GM13976 (cell line): ENCODE measurements around the gene SIGLECL1.

Experiments
- DNase-seq: peaks from one replicate; pipeline ENCODE4 v3.0.0; 2012; ENCODE audit warnings: low spot score
- in situ Hi-C: fragments of 300-500 bp; cut with MboI; formaldehyde crosslinking; loops from one replicate; pipeline ENCODE4 v1.12.0; 2022; ENCODE audit warnings: low sequenced_read_pairs, mixed read lengths, inconsistent platforms; ENCODE audit not compliant: unreplicated experiment
- TF ChIP-seq, protein P1 (sequence below): IDR thresholded peaks from 2 replicates; pipeline ENCODE4 v1.5.1; 2012; ENCODE audit warnings: borderline replicate concordance, mild to moderate bottlenecking; ENCODE audit not compliant: insufficient read depth; ENCODE audit errors: extremely low read depth, missing control alignments, control extremely low read depth

The SIGLECL1 gene

DNA sequence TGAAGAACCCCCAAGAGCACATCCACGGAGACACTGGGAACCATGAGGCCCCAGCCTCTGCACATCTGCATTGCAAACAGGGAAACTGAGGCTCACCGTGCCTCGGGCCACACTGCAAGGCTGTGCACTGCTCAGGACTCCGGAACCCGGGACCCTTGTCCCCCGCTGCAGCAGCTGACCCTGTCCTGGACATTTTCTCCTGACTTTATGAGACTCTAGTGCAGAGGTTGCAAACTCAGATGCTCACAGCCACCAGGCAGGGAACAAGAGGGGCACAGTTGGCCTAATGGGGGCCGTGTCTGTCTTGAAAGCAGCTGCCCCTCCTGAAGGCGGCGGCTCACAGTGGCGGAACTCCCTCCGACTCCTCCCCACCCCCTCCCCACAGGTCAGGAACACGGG is 44.1 kb downstream of the SIGLECL1 start:
- in situ Hi-C loops = no loop called here
- no peak for DNase-seq
- TF ChIP-seq, protein P1, sequence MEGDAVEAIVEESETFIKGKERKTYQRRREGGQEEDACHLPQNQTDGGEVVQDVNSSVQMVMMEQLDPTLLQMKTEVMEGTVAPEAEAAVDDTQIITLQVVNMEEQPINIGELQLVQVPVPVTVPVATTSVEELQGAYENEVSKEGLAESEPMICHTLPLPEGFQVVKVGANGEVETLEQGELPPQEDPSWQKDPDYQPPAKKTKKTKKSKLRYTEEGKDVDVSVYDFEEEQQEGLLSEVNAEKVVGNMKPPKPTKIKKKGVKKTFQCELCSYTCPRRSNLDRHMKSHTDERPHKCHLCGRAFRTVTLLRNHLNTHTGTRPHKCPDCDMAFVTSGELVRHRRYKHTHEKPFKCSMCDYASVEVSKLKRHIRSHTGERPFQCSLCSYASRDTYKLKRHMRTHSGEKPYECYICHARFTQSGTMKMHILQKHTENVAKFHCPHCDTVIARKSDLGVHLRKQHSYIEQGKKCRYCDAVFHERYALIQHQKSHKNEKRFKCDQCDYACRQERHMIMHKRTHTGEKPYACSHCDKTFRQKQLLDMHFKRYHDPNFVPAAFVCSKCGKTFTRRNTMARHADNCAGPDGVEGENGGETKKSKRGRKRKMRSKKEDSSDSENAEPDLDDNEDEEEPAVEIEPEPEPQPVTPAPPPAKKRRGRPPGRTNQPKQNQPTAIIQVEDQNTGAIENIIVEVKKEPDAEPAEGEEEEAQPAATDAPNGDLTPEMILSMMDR = no peak

- in situ Hi-C loops = no loop called here
- no peak for DNase-seq
- TF ChIP-seq, protein P1 = no peak
These were observed 44.7 kb downstream of the SIGLECL1 start for GRCh38 chr19:51295382-51296126.

DNA sequence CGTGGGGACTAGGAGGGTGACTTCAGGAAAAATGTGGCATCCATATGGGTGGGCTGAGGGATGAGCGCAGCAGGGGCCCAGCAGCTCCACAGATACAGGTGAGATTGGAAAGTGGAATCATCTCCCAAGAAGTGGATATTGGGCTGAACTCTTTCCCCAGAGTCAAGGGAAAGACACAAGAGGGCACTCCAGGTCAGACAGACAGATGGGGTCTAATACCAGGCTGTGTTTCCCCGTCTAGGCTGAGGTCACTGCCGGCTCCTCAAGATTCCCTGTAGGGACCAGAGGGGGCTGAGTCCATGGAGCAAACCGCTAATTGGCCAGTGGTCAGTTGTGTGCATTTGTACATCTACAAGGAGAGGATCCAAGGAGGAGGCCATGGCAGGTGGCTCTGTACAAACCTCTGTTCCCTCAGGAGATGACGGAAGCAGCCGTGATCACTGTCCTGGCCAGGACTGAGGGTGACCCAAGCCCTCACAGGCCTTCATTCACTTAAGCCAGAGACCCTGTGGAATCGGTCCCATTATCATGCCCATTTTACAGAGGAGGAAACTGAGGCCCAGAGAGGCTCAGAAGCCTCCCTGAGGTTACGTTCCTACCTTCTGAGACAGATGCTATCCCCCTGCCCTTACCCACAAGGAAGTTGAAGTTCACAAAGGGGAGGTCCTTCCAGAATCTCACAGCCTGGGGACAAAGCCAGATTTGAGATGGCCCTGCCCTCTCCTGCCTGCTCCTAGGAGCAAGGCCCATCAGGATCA is 45.6 kb downstream of the SIGLECL1 start:
- no peak for DNase-seq
- in situ Hi-C loops = no loop called here
- TF ChIP-seq, protein P1 = no peak

- TF ChIP-seq, protein P1 = no peak
- DNase-seq = no peak
- in situ Hi-C loops = no loop called here
These were observed 46.5 kb downstream of the SIGLECL1 start for GRCh38 chr19:51297406-51297805.

GRCh38 chr19:51301266-51301665 is 50.4 kb downstream of the SIGLECL1 start:
- in situ Hi-C loops = no loop called here
- TF ChIP-seq, protein P1 = no peak
- DNase-seq = no peak

GRCh38 chr19:51305479-51305878 is 54.6 kb downstream of the SIGLECL1 start:
- TF ChIP-seq, protein P1 = no peak
- in situ Hi-C loops = no loop called here
- DNase-seq = no peak
